ENCODE data around the gene PLD5. TPM values are rescaled to one million over a fixed set of nuclear protein-coding genes. Genes with fewer than 3 reads are reported as not detected.

The PLD5 gene
- total and polyA plus RNA-seq, 9 donors, result 0.35 to 6.2 (median 1.1) TPM

DNA sequence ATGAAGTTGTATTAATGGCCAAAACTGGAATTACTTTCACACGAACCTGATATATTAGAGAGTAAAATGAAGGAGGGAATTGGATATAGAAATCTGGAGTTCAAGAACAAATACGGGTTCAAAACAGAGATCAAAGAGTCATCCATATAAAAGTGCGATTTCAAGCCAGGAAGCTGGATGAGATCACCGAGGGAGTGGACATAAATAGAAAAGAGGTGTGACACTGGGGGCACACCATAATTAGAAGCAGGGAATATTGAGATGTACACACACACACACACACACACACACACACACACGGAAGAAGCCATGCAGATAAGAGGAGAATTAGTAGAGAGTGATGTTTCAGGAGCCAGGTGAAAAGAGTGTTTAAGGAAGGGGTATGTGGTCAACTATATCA is 32.3 kb upstream of the PLD5 start:
- H3K27ac ChIP-seq, result no peak overlapping the region
- no peaks in the 10 kb centered on the region for H3K9me3 ChIP-seq
- no peak for DNase-seq
- H3K4me1 ChIP-seq (ENCODE audit: insufficient read depth), result no peaks in the 10 kb centered on the region
- intact Hi-C loops (cut with DNase I), result no loop called here
- no peaks in the 10 kb centered on the region for H3K36me3 ChIP-seq
- H3K27me3 ChIP-seq, result no peaks in the 10 kb centered on the region
- no peak overlapping the region for H3K4me3 ChIP-seq
- TF ChIP-seq, protein P1, sequence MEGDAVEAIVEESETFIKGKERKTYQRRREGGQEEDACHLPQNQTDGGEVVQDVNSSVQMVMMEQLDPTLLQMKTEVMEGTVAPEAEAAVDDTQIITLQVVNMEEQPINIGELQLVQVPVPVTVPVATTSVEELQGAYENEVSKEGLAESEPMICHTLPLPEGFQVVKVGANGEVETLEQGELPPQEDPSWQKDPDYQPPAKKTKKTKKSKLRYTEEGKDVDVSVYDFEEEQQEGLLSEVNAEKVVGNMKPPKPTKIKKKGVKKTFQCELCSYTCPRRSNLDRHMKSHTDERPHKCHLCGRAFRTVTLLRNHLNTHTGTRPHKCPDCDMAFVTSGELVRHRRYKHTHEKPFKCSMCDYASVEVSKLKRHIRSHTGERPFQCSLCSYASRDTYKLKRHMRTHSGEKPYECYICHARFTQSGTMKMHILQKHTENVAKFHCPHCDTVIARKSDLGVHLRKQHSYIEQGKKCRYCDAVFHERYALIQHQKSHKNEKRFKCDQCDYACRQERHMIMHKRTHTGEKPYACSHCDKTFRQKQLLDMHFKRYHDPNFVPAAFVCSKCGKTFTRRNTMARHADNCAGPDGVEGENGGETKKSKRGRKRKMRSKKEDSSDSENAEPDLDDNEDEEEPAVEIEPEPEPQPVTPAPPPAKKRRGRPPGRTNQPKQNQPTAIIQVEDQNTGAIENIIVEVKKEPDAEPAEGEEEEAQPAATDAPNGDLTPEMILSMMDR (IDR thresholded peaks at IDR 0.05), result no peak
- TF ChIP-seq EP300 (IDR thresholded peaks at IDR 0.05) (no peak), POLR2A (IDR thresholded peaks at IDR 0.05) (no peak)
- 59 to 65% (median 61%) methylated on average over 5 of the region's 5 CpGs for WGBS, 3 donors

DNA sequence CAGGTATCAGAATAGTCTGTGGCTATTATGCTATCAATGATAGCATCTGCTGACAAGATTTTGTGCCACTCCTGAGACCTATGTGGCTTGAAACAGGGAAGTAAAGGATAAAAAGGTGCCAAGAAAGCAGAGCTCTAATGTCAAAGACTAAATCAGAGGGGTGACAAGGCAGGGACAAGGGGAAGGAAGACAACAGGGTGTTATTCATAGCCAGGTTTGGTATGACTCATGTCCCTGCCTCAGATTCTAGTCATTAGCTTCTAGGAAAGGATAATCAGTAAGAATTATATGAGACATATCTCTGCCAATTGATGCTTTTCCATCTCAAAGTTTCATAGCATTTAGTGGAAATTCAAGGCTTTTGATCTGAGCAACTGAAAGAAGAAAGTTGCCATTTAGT is 31.8 kb upstream of the PLD5 start:
- Histone ChIP-seq H3K4me1 (ENCODE audit: insufficient read depth) (no peaks in the 10 kb centered on the region), H3K27ac (no peak overlapping the region), H3K27me3 (no peaks in the 10 kb centered on the region), H3K9me3 (no peaks in the 10 kb centered on the region), H3K36me3 (no peaks in the 10 kb centered on the region), H3K4me3 (no peak overlapping the region)
- intact Hi-C loops (cut with DNase I), result no loop called here
- TF ChIP-seq, protein P1 (IDR thresholded peaks at IDR 0.05), result no peak
- TF ChIP-seq EP300 (IDR thresholded peaks at IDR 0.05) (no peak), POLR2A (IDR thresholded peaks at IDR 0.05) (no peak)
- no peak for DNase-seq

DNA sequence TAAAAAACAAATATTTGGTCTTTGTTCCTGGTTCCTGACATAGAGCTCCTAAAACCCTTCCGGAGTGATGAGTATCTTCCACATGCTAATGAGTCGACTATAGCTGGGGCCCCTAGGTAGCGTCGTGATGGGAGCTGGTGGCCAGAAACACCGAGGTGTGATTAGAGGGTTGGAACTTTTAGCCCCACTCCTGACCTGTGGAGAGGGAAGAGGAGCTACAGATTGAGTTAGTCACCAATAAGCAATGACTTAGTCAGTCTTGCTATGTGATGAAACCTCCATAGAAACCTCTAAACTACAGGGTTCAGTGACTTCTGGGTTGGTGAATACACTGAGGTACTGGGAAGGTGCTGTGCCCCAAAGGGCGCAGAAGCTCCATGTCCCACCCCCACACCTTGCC is 30.1 kb upstream of the PLD5 start:
- H3K4me3 ChIP-seq, result no peak overlapping the region
- TF ChIP-seq POLR2A (IDR thresholded peaks at IDR 0.05) (no peak), EP300 (IDR thresholded peaks at IDR 0.05) (no peak)
- 79 to 81% (median 81%) methylated on average over 6 of the region's 6 CpGs for WGBS, 3 donors
- no peaks in the 10 kb centered on the region for H3K4me1 ChIP-seq (ENCODE audit: insufficient read depth)
- H3K27ac ChIP-seq, result no peak overlapping the region
- no peaks in the 10 kb centered on the region for H3K9me3 ChIP-seq
- no peaks in the 10 kb centered on the region for H3K36me3 ChIP-seq
- DNase-seq, result no peak
- H3K27me3 ChIP-seq, result no peaks in the 10 kb centered on the region
- intact Hi-C loops (cut with DNase I), result no loop called here

DNA sequence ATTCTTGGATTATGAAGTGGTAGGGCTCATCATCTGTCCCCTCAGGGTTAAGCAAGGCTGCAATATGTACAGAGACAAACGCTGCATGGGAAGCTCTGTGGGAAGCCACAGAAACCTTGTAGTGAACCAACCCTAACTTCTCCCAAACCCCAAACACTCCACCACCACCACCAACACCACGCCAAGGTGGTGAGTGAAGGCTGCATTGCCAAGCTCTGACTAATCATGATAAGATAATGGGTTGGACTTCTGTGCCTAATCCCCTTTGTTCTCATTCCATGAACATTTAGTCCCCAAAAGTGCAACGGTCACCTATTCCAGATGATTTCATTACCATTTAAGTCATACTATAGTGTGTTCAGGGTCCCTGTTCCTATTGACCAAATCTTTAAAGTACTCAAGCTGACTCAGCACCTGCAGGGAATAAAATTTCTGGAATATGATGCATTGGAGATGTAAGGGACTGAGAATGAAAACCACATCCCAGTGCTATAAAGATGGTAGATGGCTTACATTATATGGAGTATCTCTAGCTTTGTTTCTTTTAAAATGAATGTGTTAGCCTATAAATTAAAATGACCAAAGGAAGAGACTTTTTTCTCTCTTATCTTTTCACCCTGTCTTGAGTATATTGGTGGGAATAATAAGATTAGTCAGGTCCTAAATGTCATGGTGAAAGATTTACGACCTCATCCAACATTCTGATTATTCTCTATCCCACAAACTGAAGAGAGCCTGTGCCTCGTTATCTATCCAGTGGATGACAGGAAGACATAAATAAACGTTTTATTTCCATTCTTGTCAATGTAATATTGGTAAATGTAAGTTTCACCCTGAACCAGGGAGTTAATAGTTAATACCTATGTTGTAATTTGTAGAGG is 22.6 kb upstream of the PLD5 start:
- H3K9me3 ChIP-seq, result no peaks in the 10 kb centered on the region
- WGBS, 3 donors, result 57 to 62% (median 61%) methylated on average over 6 of the region's 6 CpGs
- no peak overlapping the region for H3K4me3 ChIP-seq
- H3K27me3 ChIP-seq, result no peaks in the 10 kb centered on the region
- H3K27ac ChIP-seq, result no peak overlapping the region
- no peak for DNase-seq
- TF ChIP-seq EP300 (IDR thresholded peaks at IDR 0.05) (no peak), POLR2A (IDR thresholded peaks at IDR 0.05) (no peak)
- TF ChIP-seq, protein P1 (IDR thresholded peaks at IDR 0.05), result no peak
- H3K36me3 ChIP-seq, result no peaks in the 10 kb centered on the region
- intact Hi-C loops (cut with DNase I), result loop anchor here in 1 of 4 donors (10.0 kb wide), 1 partner anchor 168 kb away; no protein-coding TSS in a partner anchor
- no peaks in the 10 kb centered on the region for H3K4me1 ChIP-seq (ENCODE audit: insufficient read depth)

DNA sequence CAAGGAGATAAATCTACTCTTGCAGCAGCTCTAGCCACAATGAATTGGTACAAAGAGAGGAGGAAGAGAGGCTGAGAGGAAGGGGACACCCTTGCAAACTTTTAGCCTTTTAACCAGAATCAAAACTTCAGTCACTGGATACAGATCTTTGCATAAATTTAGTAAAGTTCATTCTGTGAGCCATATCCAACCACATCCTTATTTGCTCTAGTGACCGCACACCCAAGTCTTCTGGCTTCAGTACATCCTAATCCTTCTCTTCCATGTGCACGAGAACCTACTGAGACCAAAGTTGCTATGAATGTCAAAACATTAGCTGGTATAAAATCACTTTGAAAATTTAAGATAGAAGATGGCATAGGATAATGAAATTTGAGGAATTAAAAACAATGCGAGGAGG is 21.9 kb upstream of the PLD5 start:
- Histone ChIP-seq H3K27me3 (no peaks in the 10 kb centered on the region), H3K4me3 (no peak overlapping the region), H3K36me3 (no peaks in the 10 kb centered on the region), H3K27ac (no peak overlapping the region), H3K9me3 (no peaks in the 10 kb centered on the region), H3K4me1 (ENCODE audit: insufficient read depth) (no peaks in the 10 kb centered on the region)
- DNase-seq, result no peak
- no peak for TF ChIP-seq POLR2A (IDR thresholded peaks at IDR 0.05)
- TF ChIP-seq EP300 (IDR thresholded peaks at IDR 0.05), result no peak
- TF ChIP-seq, protein P1 (IDR thresholded peaks at IDR 0.05), result no peak
- intact Hi-C loops (cut with DNase I), result loop anchor here in 1 of 4 donors (10.0 kb wide), 1 partner anchor 168 kb away; no protein-coding TSS in a partner anchor
- WGBS, 3 donors, result 86 to 89% (median 88%) methylated on average over 3 of the region's 3 CpGs

Measured in ovary (tissue), 9 donors.